K562 treated with DMSO at 1 percent for 24 hours (cell line): Measurements from ENCODE around the gene CNP. TPM values are rescaled to one million over a fixed set of nuclear protein-coding genes. Genes with fewer than 3 reads are reported as not detected.

Source experiments
- total RNA-seq: library from RNA; unstranded; fragments of 300-600 nt; gene quantifications from 2 replicates; pipeline ENCODE4 v1.2.3, GENCODE V29; 2022; ENCODE audit warnings: low read depth; ENCODE audit not compliant: insufficient read depth

CNP gene
- total RNA-seq: 47.2 and 50.6 TPM in 2 replicates

GRCh38 chr17:41966463-41967140, at the start of gene CNP:
Gene CNP (plus strand): TSS chr17:41966795. CDS start chr17:41966885, 90 bp downstream.

DNA sequence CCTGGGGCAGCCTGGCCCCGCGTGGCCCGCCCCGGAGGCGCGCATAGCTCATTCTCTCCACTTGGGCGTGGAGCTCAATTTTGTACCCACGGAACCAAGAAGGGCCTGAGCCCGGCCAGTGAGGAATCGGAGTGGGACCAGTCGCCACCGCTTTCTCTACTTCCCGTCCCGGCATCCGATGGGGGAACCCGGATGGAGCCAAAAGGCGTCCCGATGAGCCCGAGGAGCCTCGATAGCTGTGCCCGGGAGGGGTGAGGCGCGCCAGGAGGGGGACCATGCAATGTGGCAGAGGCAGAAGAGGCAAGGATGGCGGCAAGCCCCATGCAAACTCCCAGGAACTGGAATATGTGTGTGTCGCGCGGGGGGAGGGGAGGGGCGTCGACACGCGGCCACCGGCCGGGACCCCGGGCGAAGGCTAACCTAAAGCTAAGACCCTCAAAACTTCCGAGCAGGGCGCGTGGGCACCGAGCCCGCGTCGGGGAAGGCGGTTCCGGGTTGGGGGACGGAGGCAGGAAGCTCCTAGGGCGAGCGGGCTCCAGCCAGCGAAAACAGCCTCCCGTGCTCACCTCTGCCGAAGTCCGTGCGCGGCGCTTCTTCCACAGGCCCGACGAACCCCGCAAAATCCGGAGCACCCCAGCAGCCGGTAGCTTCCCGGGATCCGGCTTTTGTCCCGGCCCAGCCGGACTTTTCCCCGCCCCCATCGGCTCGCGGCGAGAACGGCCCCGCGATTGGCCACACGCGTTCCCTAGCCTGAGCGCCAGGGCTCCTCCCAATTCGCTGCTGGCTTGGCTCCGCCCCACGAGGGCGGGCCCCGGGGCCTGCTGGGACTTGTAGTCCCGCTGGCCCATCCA, 48.1 kb upstream of the CNP start, which contains the start of gene ACLY:
TSS of gene ACLY (minus strand) at position 638 of the 851 bp plus-strand sequence. CDS start 5,078 bp downstream, outside the sequence.

GRCh38 chr17:41930009-41930832, 36.4 kb upstream of the CNP start, which contains the start of gene ODAD4:
Gene ODAD4 (plus strand): TSS chr17:41930617. CDS start chr17:41930724, 107 bp downstream.

GRCh38 chr17:42016941-42017865, 50.6 kb downstream of the CNP start, which contains the start of gene DNAJC7:
Gene DNAJC7 (minus strand): TSS chr17:42017439. CDS start chr17:42017416, 23 bp downstream.

DNA sequence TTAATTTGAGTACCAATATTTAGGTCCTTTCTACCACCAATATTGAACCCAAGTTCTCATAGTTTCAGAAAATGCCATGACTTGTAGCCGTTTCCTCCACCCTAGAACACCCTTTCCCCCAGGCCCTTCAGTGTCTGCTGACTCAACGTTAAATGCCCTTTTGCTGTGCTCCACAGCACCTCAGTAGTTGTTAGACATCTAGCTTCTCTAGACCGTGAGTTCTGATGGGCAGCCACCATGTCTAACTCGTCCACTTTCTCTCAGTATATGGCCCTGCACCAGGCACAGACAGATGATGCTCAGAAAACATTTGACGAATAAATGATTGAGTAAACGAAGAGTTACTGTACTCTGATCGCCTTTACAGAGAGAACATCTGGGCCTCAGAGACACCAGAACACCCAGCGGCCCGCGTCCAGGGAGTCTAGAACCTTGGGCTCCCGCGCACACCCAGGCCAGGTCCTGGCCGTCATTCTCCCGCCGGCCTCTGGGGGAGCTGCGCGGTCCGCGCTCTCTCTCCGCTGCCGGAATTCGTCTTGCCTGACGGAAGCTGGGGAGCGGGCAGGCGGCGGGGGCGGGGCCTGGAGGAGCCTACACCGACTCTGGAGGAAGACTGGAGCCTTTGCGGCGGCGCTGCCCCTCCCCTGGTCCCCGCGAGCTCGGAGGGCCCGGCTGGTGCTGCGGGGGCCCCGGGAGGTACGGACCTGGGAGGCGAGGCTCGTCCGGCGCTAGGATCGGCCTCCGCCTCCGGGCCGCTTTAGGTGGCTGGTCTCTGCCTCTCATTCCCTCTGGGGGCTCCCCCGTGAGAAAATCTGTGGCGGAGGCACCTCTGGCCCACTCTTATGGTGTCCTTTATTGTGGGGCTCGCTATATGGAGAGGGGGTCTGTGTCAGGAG, 53.2 kb downstream of the CNP start, which contains the start of gene NKIRAS2:
TSS of gene NKIRAS2 (plus strand) at position 582 of the 896 bp plus-strand sequence. CDS start 1,488 bp downstream, outside the sequence.

Other genes with a start within 250 kb of the CNP start
- gene HAP1, start 232.2 kb upstream of the CNP start, total RNA-seq: 0.08 TPM in 1 of 2 replicates, not detected in the other
- gene JUP, start 180.1 kb upstream of the CNP start, total RNA-seq: 260 and 263 TPM in 2 replicates
- gene P3H4, start 154.8 kb upstream of the CNP start, total RNA-seq: 2.8 and 3.5 TPM in 2 replicates
- 0.85 and 1.2 TPM in 2 replicates for gene FKBP10, start 153.8 kb upstream of the CNP start, total RNA-seq
- 95.4 and 97.3 TPM in 2 replicates for gene NT5C3B, start 130.6 kb upstream of the CNP start, total RNA-seq
- gene KLHL10, start 129.0 kb upstream of the CNP start, total RNA-seq: not detected in 2 replicates
- 5.4 and 5.8 TPM in 2 replicates for gene KLHL11, start 101.4 kb upstream of the CNP start, total RNA-seq
- gene ACLY, start 47.8 kb upstream of the CNP start, total RNA-seq: 124 and 134 TPM in 2 replicates
- 1.6 and 1.7 TPM in 2 replicates for gene ODAD4, start 36.2 kb upstream of the CNP start, total RNA-seq
- 74.4 and 76.9 TPM in 2 replicates for gene DNAJC7, start 50.6 kb downstream of the CNP start, total RNA-seq
- gene NKIRAS2, start 53.3 kb downstream of the CNP start, total RNA-seq: 118 TPM in 2 replicates
- gene C17orf113, start 83.8 kb downstream of the CNP start, total RNA-seq: 1.6 and 2.7 TPM in 2 replicates
- gene ZNF385C, start 131.7 kb downstream of the CNP start, total RNA-seq: 1.1 and 1.4 TPM in 2 replicates
- gene DHX58, start 145.9 kb downstream of the CNP start, total RNA-seq: 6.9 and 12.6 TPM in 2 replicates
- 25.5 and 30.0 TPM in 2 replicates for gene KAT2A, start 154.6 kb downstream of the CNP start, total RNA-seq
- gene HSPB9, start 156.0 kb downstream of the CNP start, total RNA-seq: 0.23 and 0.79 TPM in 2 replicates
- 167 and 173 TPM in 2 replicates for gene RAB5C, start 188.2 kb downstream of the CNP start, total RNA-seq
- 0.10 and 0.15 TPM in 2 replicates for gene KCNH4, start 214.3 kb downstream of the CNP start, total RNA-seq
- gene HCRT, start 218.7 kb downstream of the CNP start, total RNA-seq: not detected in 2 replicates
- 27.7 and 28.0 TPM in 2 replicates for gene GHDC, start 227.7 kb downstream of the CNP start, total RNA-seq